HG03521 (cell line): ENCODE measurements around the gene MAK.
"Not testable (repeated sequence)": the region's sequence is repeated elsewhere in the genome, so short reads cannot be mapped to it uniquely, and the experiment has no call there.

Source experiments
- ATAC-seq: cut with Tn5 transposase; IDR thresholded peaks from one replicate; pipeline ENCODE4 v1.9.1; 2021; ENCODE audit warnings: mild to moderate bottlenecking, moderate library complexity; ENCODE audit not compliant: unreplicated experiment

The MAK gene

GRCh38 chr6:10733151-10733715 is 105.1 kb downstream of the MAK start:
- no peak for ATAC-seq

- ATAC-seq: no peak
Measured at GRCh38 chr6:10730254-10730653, 108.1 kb downstream of the MAK start.

GRCh38 chr6:10725716-10726115 is 112.6 kb downstream of the MAK start:
- ATAC-seq: no peak

GRCh38 chr6:10725044-10725443 is 113.3 kb downstream of the MAK start:
- ATAC-seq: no peak

GRCh38 chr6:10723567-10723881 is 114.8 kb downstream of the MAK start:
- ATAC-seq: no peak

DNA sequence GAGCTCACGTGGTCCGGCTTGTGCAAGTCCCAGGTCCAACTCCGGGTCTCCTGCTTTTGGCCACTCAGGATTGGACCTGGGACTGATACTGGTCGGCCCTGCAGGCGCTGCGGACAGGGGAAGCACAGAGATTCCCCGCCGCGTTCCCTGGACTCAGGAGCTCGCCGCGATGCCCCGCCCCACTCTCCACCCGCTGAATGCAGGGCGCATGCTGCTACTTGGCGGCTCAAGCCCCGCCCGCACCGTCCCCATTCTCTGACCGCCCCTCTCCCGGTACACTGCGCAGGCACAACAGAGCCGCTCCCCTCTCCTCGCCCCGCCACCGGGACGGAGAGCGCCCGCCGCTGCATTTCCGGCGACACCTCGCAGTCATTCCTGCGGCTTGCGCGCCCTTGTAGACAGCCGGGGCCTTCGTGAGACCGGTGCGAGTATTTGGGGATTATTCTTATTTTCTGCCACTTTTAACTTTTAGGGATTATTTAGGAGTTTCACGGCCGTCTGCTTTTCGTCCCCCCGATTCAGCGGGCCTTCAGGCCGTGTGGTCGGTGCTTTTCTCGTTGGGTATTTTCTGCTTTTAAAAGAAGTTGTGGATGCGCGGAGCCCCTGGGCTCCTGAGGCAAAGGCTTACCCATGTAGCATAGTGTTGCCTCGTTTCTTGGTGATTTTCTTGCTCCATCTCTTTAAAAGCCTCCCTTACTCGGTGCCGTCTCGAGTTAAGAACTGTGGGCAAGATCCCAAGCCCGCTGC is 115.3 kb downstream of the MAK start, which contains the start of gene TMEM14C:
Gene TMEM14C (plus strand): TSS at position 251 of the 747 bp plus-strand sequence. CDS start 1,544 bp downstream, outside the sequence.
- ATAC-seq: peak; percentile 97

DNA sequence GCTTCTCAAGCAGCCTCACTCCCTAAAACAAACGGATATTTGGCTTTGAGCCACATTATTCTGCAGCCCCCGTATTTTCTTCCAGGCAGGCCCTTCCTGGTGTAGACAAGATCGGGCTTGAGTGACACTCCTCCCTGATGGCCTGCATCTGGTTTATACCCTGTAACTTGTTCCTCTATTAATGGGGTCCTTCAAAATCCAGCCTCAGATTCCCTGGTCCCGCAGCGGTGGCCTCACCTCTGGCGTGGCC is 115.8 kb downstream of the MAK start:
- no peak for ATAC-seq

- no peak for ATAC-seq
Measured at GRCh38 chr6:10721850-10722569, 116.3 kb downstream of the MAK start.

GRCh38 chr6:10720960-10721849 is 117.1 kb downstream of the MAK start:
- ATAC-seq: not testable (repeated sequence)

GRCh38 chr6:10720265-10720959 is 117.9 kb downstream of the MAK start:
- no peak for ATAC-seq

DNA sequence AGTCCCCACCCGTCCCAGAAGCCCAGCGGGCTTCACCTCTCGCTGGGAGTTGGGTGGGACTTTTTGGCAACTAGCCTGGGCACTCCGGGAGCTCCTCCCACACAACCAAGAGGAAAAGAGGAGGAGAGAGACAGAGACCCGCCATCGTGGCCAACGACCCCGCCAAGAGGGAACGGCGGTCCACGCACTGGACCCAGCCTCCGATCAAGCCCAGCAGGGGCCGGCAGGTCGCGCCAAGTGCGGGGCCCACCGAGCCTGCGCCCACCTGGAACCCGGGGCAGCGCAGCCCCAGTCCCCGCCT is 118.4 kb downstream of the MAK start:
- ATAC-seq: no peak

- ATAC-seq: no peak
Measured at GRCh38 chr6:10719296-10719963, 118.9 kb downstream of the MAK start.

- ATAC-seq: no peak
Measured at GRCh38 chr6:10713962-10714361, 124.4 kb downstream of the MAK start.
